ENCODE measurements around the gene SAA1.

DNA sequence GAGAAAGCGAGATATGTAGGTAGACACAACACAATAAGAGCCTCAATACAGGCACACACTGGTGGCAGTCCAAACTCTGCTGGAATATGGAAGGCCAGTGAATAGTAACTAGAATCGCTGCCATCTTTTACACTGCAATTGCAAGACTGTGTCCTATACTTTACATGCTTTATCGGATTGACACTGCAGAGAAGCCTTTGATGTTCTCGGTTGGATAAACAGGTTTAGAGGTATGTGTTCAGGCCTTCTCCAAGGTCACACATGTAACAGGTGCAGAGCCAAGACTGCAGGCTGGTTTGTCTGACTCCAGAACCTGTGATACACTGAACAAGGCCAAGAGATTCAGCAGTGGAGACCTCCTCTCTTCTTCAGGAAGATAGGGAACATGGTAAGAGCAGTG, 5.1 kb downstream of the SAA1 start:
- no peak for TF ChIP-seq EZH2 (IDR thresholded peaks at IDR 0.05)
- TF ChIP-seq, protein P1, sequence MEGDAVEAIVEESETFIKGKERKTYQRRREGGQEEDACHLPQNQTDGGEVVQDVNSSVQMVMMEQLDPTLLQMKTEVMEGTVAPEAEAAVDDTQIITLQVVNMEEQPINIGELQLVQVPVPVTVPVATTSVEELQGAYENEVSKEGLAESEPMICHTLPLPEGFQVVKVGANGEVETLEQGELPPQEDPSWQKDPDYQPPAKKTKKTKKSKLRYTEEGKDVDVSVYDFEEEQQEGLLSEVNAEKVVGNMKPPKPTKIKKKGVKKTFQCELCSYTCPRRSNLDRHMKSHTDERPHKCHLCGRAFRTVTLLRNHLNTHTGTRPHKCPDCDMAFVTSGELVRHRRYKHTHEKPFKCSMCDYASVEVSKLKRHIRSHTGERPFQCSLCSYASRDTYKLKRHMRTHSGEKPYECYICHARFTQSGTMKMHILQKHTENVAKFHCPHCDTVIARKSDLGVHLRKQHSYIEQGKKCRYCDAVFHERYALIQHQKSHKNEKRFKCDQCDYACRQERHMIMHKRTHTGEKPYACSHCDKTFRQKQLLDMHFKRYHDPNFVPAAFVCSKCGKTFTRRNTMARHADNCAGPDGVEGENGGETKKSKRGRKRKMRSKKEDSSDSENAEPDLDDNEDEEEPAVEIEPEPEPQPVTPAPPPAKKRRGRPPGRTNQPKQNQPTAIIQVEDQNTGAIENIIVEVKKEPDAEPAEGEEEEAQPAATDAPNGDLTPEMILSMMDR (IDR thresholded peaks at IDR 0.05): no peak
